Hepatocyte (in vitro differentiated cells): ENCODE measurements around the gene LANCL2.

Source experiments
- CTCF ChIP-seq: fragments of 200-600 bp; sonication (generic); IDR thresholded peaks from 2 replicates; pipeline ENCODE4 v1.5.1; 2016; ENCODE audit warnings: antibody characterized with exemption, mild to moderate bottlenecking; ENCODE audit not compliant: poor library complexity
- EZH2 ChIP-seq: fragments of 200-600 bp; sonication (generic); IDR thresholded peaks from 2 replicates; pipeline ENCODE4 v1.6.1; 2016; ENCODE audit warnings: antibody characterized with exemption, mild to moderate bottlenecking, borderline replicate concordance

GRCh38 chr7:55367283-55367840 is 2.2 kb downstream of the LANCL2 start:
- TF ChIP-seq CTCF (no peak), EZH2 (no peak)
